ENCODE results near the gene KLHL29. TPM values are rescaled to one million over a fixed set of nuclear protein-coding genes. Genes with fewer than 3 reads are reported as not detected.

Gene KLHL29
- total and polyA plus RNA-seq, 2 experiments from 2014 or later = 5.6 to 11.0 TPM

GRCh38 chr2:23745068-23745725 is 360.2 kb downstream of the KLHL29 start:
- Histone ChIP-seq H3K36me3 (no peaks in the 10 kb centered on the region), H3K27ac (no peak overlapping the region), H3K4me3 (no peak overlapping the region), H3K27me3 (no peaks in the 10 kb centered on the region), H3K9me3 (ENCODE audit: low read depth) (no peaks in the 10 kb centered on the region), H3K4me1 (ENCODE audit: low read depth) (no peaks in the 10 kb centered on the region)
- DNase-seq (ENCODE audit: low read depth in 1 of 2, low spot score in 1 of 2) = no peak
- no peak for TF ChIP-seq CTCF (IDR thresholded peaks at IDR 0.05; ENCODE audit: low read depth, low read length)

- no peak overlapping the region for H3K27ac ChIP-seq
- DNase-seq (ENCODE audit: low read depth in 1 of 2, low spot score in 1 of 2) = peak in 1 of 2 donors; percentile 65
- H3K36me3 ChIP-seq = no peaks in the 10 kb centered on the region
- H3K4me3 ChIP-seq = no peak overlapping the region
- no peak for TF ChIP-seq CTCF (IDR thresholded peaks at IDR 0.05; ENCODE audit: low read depth, low read length)
- H3K4me1 ChIP-seq (ENCODE audit: low read depth) = no peaks in the 10 kb centered on the region
- H3K9me3 ChIP-seq (ENCODE audit: low read depth) = no peaks in the 10 kb centered on the region
- no peaks in the 10 kb centered on the region for H3K27me3 ChIP-seq
Measured at GRCh38 chr2:23745726-23746105, 360.7 kb downstream of the KLHL29 start.

- no peaks in the 10 kb centered on the region for H3K4me1 ChIP-seq (ENCODE audit: low read depth)
- no peak for DNase-seq (ENCODE audit: low read depth in 1 of 2, low spot score in 1 of 2)
- no peak overlapping the region for H3K4me3 ChIP-seq
- H3K27me3 ChIP-seq = no peaks in the 10 kb centered on the region
- no peaks in the 10 kb centered on the region for H3K9me3 ChIP-seq (ENCODE audit: low read depth)
- TF ChIP-seq CTCF (IDR thresholded peaks at IDR 0.05; ENCODE audit: low read depth, low read length) = no peak
- H3K27ac ChIP-seq = no peak overlapping the region
- H3K36me3 ChIP-seq = no peaks in the 10 kb centered on the region
Measured at GRCh38 chr2:23746141-23746863, 361.3 kb downstream of the KLHL29 start.

- TF ChIP-seq CTCF (IDR thresholded peaks at IDR 0.05; ENCODE audit: low read depth, low read length) = no peak
- Histone ChIP-seq H3K27ac (peak overlapping the region; percentile 26), H3K27me3 (no peaks in the 10 kb centered on the region), H3K4me1 (ENCODE audit: low read depth) (peaks cover 48% of the 10 kb centered on the region), H3K9me3 (ENCODE audit: low read depth) (no peaks in the 10 kb centered on the region), H3K36me3 (no peaks in the 10 kb centered on the region), H3K4me3 (no peak overlapping the region)
- no peak for DNase-seq (ENCODE audit: low read depth in 1 of 2, low spot score in 1 of 2)
Measured at GRCh38 chr2:23751747-23752265, 366.8 kb downstream of the KLHL29 start.

GRCh38 chr2:23753291-23754010 is 368.5 kb downstream of the KLHL29 start:
- no peaks in the 10 kb centered on the region for H3K27me3 ChIP-seq
- peak in 1 of 2 donors; percentile 11 for DNase-seq (ENCODE audit: low read depth in 1 of 2, low spot score in 1 of 2)
- peaks cover 48% of the 10 kb centered on the region for H3K4me1 ChIP-seq (ENCODE audit: low read depth)
- TF ChIP-seq CTCF (IDR thresholded peaks at IDR 0.05; ENCODE audit: low read depth, low read length) = no peak
- H3K36me3 ChIP-seq = peaks cover 5% of the 10 kb centered on the region
- no peak overlapping the region for H3K4me3 ChIP-seq
- peak overlapping the region; percentile 78 for H3K27ac ChIP-seq
- no peaks in the 10 kb centered on the region for H3K9me3 ChIP-seq (ENCODE audit: low read depth)
